ENCODE results near the gene SH3PXD2B.

SH3PXD2B gene

GRCh38 chr5:172348084-172348483 lies 106.2 kb downstream of the SH3PXD2B start:
- no peak for TF ChIP-seq POLR2AphosphoS5 (IDR thresholded peaks at IDR 0.05; ENCODE audit: low read depth, low read length)
- no peak for TF ChIP-seq SIN3A (IDR thresholded peaks at IDR 0.05; ENCODE audit: borderline replicate concordance, insufficient read depth, low read length)
- TF ChIP-seq REST (IDR thresholded peaks at IDR 0.05; ENCODE audit: insufficient read depth in 1 of 2, low read depth in 2 of 2, low read length in 2 of 2) = no peak
- TF ChIP-seq FOXP2 (optimal IDR thresholded peaks at IDR 0.05; ENCODE audit: borderline replicate concordance, extremely low read depth, extremely low read length, insufficient read depth) = no peak
- no peak for TF ChIP-seq TAF1 (IDR thresholded peaks at IDR 0.05; ENCODE audit: borderline replicate concordance, insufficient read depth, low read length)

GRCh38 chr5:172347496-172348052 lies 106.8 kb downstream of the SH3PXD2B start:
- TF ChIP-seq TAF1 (IDR thresholded peaks at IDR 0.05; ENCODE audit: borderline replicate concordance, insufficient read depth, low read length) (no peak), POLR2AphosphoS5 (IDR thresholded peaks at IDR 0.05; ENCODE audit: low read depth, low read length) (no peak), FOXP2 (optimal IDR thresholded peaks at IDR 0.05; ENCODE audit: borderline replicate concordance, extremely low read depth, extremely low read length, insufficient read depth) (no peak), REST (IDR thresholded peaks at IDR 0.05; ENCODE audit: insufficient read depth in 1 of 2, low read depth in 2 of 2, low read length in 2 of 2) (no peak), SIN3A (IDR thresholded peaks at IDR 0.05; ENCODE audit: borderline replicate concordance, insufficient read depth, low read length) (no peak)

GRCh38 chr5:172345881-172346280 lies 108.4 kb downstream of the SH3PXD2B start:
- TF ChIP-seq FOXP2 (optimal IDR thresholded peaks at IDR 0.05; ENCODE audit: borderline replicate concordance, extremely low read depth, extremely low read length, insufficient read depth) (no peak), POLR2AphosphoS5 (IDR thresholded peaks at IDR 0.05; ENCODE audit: low read depth, low read length) (no peak), SIN3A (IDR thresholded peaks at IDR 0.05; ENCODE audit: borderline replicate concordance, insufficient read depth, low read length) (no peak), TAF1 (IDR thresholded peaks at IDR 0.05; ENCODE audit: borderline replicate concordance, insufficient read depth, low read length) (no peak), REST (IDR thresholded peaks at IDR 0.05; ENCODE audit: insufficient read depth in 1 of 2, low read depth in 2 of 2, low read length in 2 of 2) (no peak)

- TF ChIP-seq SIN3A (IDR thresholded peaks at IDR 0.05; ENCODE audit: borderline replicate concordance, insufficient read depth, low read length) = no peak
Observed at GRCh38 chr5:172344855-172345409, 109.4 kb downstream of the SH3PXD2B start.

- no peak for TF ChIP-seq TAF1 (IDR thresholded peaks at IDR 0.05; ENCODE audit: borderline replicate concordance, insufficient read depth, low read length)
- TF ChIP-seq FOXP2 (optimal IDR thresholded peaks at IDR 0.05; ENCODE audit: borderline replicate concordance, extremely low read depth, extremely low read length, insufficient read depth) = no peak
- no peak for TF ChIP-seq POLR2AphosphoS5 (IDR thresholded peaks at IDR 0.05; ENCODE audit: low read depth, low read length)
- TF ChIP-seq SIN3A (IDR thresholded peaks at IDR 0.05; ENCODE audit: borderline replicate concordance, insufficient read depth, low read length) = no peak
- no peak for TF ChIP-seq REST (IDR thresholded peaks at IDR 0.05; ENCODE audit: insufficient read depth in 1 of 2, low read depth in 2 of 2, low read length in 2 of 2)
Observed at GRCh38 chr5:172343741-172344140, 110.6 kb downstream of the SH3PXD2B start.

All from PFSK-1 (cell line).